GM19468 (cell line): ENCODE measurements around the gene CUL4A.
A peak's percentile ranks its signal among the peaks of the same experiment; 100 is the strongest.

Source experiments
- ATAC-seq: cut with Tn5 transposase; IDR thresholded peaks from one replicate; pipeline ENCODE4 v1.9.1; 2021; ENCODE audit warnings: mild to moderate bottlenecking, moderate library complexity, moderate number of reproducible peaks; ENCODE audit not compliant: unreplicated experiment; ENCODE audit errors: extremely low read depth

CUL4A gene

GRCh38 chr13:113273851-113274590, 64.6 kb downstream of the CUL4A start:
- ATAC-seq = no peak

GRCh38 chr13:113274721-113275120, 65.3 kb downstream of the CUL4A start:
- no peak for ATAC-seq

GRCh38 chr13:113275387-113275786, 66.0 kb downstream of the CUL4A start:
- no peak for ATAC-seq

- no peak for ATAC-seq
These were observed 70.7 kb downstream of the CUL4A start for GRCh38 chr13:113280126-113280525.

GRCh38 chr13:113283904-113284303, 74.5 kb downstream of the CUL4A start:
- ATAC-seq = no peak

- ATAC-seq = no peak
These were observed 79.5 kb downstream of the CUL4A start for GRCh38 chr13:113288880-113289279.

GRCh38 chr13:113291129-113291528, 81.7 kb downstream of the CUL4A start:
- no peak for ATAC-seq

GRCh38 chr13:113292021-113292862, 82.8 kb downstream of the CUL4A start:
- no peak for ATAC-seq

- ATAC-seq = no peak
These were observed 84.3 kb downstream of the CUL4A start for GRCh38 chr13:113293686-113294085.

- no peak for ATAC-seq
These were observed 86.4 kb downstream of the CUL4A start for GRCh38 chr13:113295776-113296175.

- ATAC-seq = peak; percentile 78
These were observed 87.5 kb downstream of the CUL4A start, which contains the start of gene LAMP1 for GRCh38 chr13:113296823-113297369. LAMP1 (plus strand) TSS chr13:113297239; CDS start chr13:113297435, 196 bp downstream.

GRCh38 chr13:113297370-113298042, 88.1 kb downstream of the CUL4A start:
- peak; percentile 1 for ATAC-seq

GRCh38 chr13:113298043-113298945, 88.9 kb downstream of the CUL4A start:
- no peak for ATAC-seq

- ATAC-seq = no peak
These were observed 90.5 kb downstream of the CUL4A start for GRCh38 chr13:113299951-113300350.

GRCh38 chr13:113302986-113303385, 93.6 kb downstream of the CUL4A start:
- ATAC-seq = no peak

- no peak for ATAC-seq
These were observed 94.7 kb downstream of the CUL4A start for GRCh38 chr13:113304121-113304520.

GRCh38 chr13:113305208-113305607, 95.8 kb downstream of the CUL4A start:
- no peak for ATAC-seq

- no peak for ATAC-seq
These were observed 98.1 kb downstream of the CUL4A start for GRCh38 chr13:113307491-113307890.

- ATAC-seq = no peak
These were observed 100.1 kb downstream of the CUL4A start for GRCh38 chr13:113309473-113309872.
